Measurements from ENCODE around the gene KCND3.

GRCh38 chr1:111738133-111738435, 251.4 kb downstream of the KCND3 start:
- TF ChIP-seq CTCF (IDR thresholded peaks at IDR 0.05; ENCODE audit: low read depth, low read length, missing input control), result no peak
- TF ChIP-seq SP1 (IDR thresholded peaks at IDR 0.05), result no peak
- TF ChIP-seq HNF4G (IDR thresholded peaks at IDR 0.05), result no peak
- TF ChIP-seq RAD21 (IDR thresholded peaks at IDR 0.05), result no peak
- no peak for TF ChIP-seq RXRA (IDR thresholded peaks at IDR 0.05)
- TF ChIP-seq, protein P1, sequence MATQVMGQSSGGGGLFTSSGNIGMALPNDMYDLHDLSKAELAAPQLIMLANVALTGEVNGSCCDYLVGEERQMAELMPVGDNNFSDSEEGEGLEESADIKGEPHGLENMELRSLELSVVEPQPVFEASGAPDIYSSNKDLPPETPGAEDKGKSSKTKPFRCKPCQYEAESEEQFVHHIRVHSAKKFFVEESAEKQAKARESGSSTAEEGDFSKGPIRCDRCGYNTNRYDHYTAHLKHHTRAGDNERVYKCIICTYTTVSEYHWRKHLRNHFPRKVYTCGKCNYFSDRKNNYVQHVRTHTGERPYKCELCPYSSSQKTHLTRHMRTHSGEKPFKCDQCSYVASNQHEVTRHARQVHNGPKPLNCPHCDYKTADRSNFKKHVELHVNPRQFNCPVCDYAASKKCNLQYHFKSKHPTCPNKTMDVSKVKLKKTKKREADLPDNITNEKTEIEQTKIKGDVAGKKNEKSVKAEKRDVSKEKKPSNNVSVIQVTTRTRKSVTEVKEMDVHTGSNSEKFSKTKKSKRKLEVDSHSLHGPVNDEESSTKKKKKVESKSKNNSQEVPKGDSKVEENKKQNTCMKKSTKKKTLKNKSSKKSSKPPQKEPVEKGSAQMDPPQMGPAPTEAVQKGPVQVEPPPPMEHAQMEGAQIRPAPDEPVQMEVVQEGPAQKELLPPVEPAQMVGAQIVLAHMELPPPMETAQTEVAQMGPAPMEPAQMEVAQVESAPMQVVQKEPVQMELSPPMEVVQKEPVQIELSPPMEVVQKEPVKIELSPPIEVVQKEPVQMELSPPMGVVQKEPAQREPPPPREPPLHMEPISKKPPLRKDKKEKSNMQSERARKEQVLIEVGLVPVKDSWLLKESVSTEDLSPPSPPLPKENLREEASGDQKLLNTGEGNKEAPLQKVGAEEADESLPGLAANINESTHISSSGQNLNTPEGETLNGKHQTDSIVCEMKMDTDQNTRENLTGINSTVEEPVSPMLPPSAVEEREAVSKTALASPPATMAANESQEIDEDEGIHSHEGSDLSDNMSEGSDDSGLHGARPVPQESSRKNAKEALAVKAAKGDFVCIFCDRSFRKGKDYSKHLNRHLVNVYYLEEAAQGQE (IDR thresholded peaks at IDR 0.05), result no peak
- TF ChIP-seq YY1 (IDR thresholded peaks at IDR 0.05), result no peak
- no peak for TF ChIP-seq FOXA1 (IDR thresholded peaks at IDR 0.05)
- no peak for TF ChIP-seq EGR1 (IDR thresholded peaks at IDR 0.05; ENCODE audit: low read depth in 2 of 2)
- TF ChIP-seq, protein P2, sequence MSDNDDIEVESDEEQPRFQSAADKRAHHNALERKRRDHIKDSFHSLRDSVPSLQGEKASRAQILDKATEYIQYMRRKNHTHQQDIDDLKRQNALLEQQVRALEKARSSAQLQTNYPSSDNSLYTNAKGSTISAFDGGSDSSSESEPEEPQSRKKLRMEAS (IDR thresholded peaks at IDR 0.05), result no peak
- no peak for TF ChIP-seq GABPA (IDR thresholded peaks at IDR 0.05 in 1 of 2, conservative IDR thresholded peaks at IDR 0.05 in 1 of 2)
- TF ChIP-seq TAF1 (conservative IDR thresholded peaks at IDR 0.05), result no peak
- no peak for TF ChIP-seq ATF3 (IDR thresholded peaks at IDR 0.05)
- TF ChIP-seq NR2F2 (IDR thresholded peaks at IDR 0.05), result no peak
